Panc1 (cell line): ENCODE measurements around the gene GLE1. TPM values are rescaled to one million over a fixed set of nuclear protein-coding genes. Genes with fewer than 3 reads are reported as not detected.

Experiments
- ATAC-seq: fragments of 200-7000 bp; cut with Tn5 transposase; 2 replicates; pipeline ENCODE4 v1.9.1; 2020; ENCODE audit warnings: mild to moderate bottlenecking, moderate library complexity
- BruUV-seq: library from RNA; stranded (reverse); fragments of 400-500 nt; replicated peaks from 2 replicates; lab custom pipeline; 2021; lab: Mats Ljungman, UMichigan
- CTCF ChIA-PET: fragments of 300-600 bp; sonication (Branson Sonifier 250); formaldehyde crosslinking; loops from one replicate; lab custom pipeline; 2022; ENCODE audit warnings: antibody characterized with exemption; lab: Charles Lee
- POLR2A ChIA-PET: fragments of 300-600 bp; sonication (Branson Sonifier 250); formaldehyde crosslinking; loops from one replicate; lab custom pipeline; 2022; ENCODE audit warnings: antibody characterized with exemption; lab: Charles Lee
- DNase-seq: peaks from one replicate; pipeline ENCODE4 v3.0.0-alpha.2; 2010; ENCODE audit warnings: low read depth, low spot score
- H3K27ac ChIP-seq: 2 replicates; pipeline ENCODE4 v1.5.1; 2011; ENCODE audit warnings: mild to moderate bottlenecking, low read length, inconsistent platforms
- H3K27me3 ChIP-seq: fragments of 200-500 bp; sonication (Bioruptor generic); 2 replicates; pipeline ENCODE4 v1.6.0; 2014; ENCODE audit warnings: low read length, inconsistent platforms; ENCODE audit not compliant: control insufficient read depth, insufficient read depth
- H3K36me3 ChIP-seq: fragments of 200-500 bp; sonication (Bioruptor generic); 2 replicates; pipeline ENCODE4 v1.5.1; 2014; ENCODE audit warnings: inconsistent platforms, mild to moderate bottlenecking, low read length, moderate library complexity; ENCODE audit not compliant: control insufficient read depth, insufficient read depth
- H3K4me1 ChIP-seq: 2 replicates; pipeline ENCODE4 v1.5.1; 2011; ENCODE audit warnings: inconsistent platforms, mild to moderate bottlenecking, low read length, moderate library complexity; ENCODE audit not compliant: control insufficient read depth, insufficient read depth
- H3K4me3 ChIP-seq, 2 experiments: 2 replicates each; pipeline ENCODE4 v1.5.1; 2011 to 2012; ENCODE audit warnings: low read depth in 2 of 2, low read length in 2 of 2, mild to moderate bottlenecking in 2 of 2, inconsistent platforms in 1 of 2, moderate library complexity in 1 of 2
- H3K9me3 ChIP-seq: fragments of 200-500 bp; sonication (Bioruptor generic); 2 replicates; pipeline ENCODE4 v1.5.1; 2014; ENCODE audit warnings: low read depth, mild to moderate bottlenecking, inconsistent platforms, low read length, moderate library complexity; ENCODE audit not compliant: control insufficient read depth, insufficient read depth
- CTCF ChIP-seq: fragments of 450-650 bp; IDR thresholded peaks from 2 replicates; pipeline ENCODE4 v1.5.1; 2017; ENCODE audit warnings: mild to moderate bottlenecking
- POLR2AphosphoS5 ChIP-seq: IDR thresholded peaks from 2 replicates; pipeline ENCODE4 v1.6.1; 2012; ENCODE audit warnings: mild to moderate bottlenecking, low read depth, low read length, moderate library complexity
- REST ChIP-seq, 2 experiments: IDR thresholded peaks; 2 replicates each; pipeline ENCODE4 v1.6.1; 2011 to 2012; ENCODE audit warnings: low read depth in 2 of 2, control low read depth in 1 of 2, low read length in 1 of 2, mild to moderate bottlenecking in 1 of 2, moderate library complexity in 1 of 2; ENCODE audit not compliant: insufficient read depth in 1 of 2
- SIN3A ChIP-seq: IDR thresholded peaks from 2 replicates; pipeline ENCODE4 v1.6.1; 2012; ENCODE audit warnings: low read depth, mild to moderate bottlenecking, low read length, moderate library complexity, borderline replicate concordance; ENCODE audit not compliant: insufficient read depth
- TCF7L2 ChIP-seq: IDR thresholded peaks from 2 replicates; pipeline ENCODE4 v1.6.1; 2011; ENCODE audit warnings: mild to moderate bottlenecking, low read depth, low read length, inconsistent platforms
- in situ Hi-C: cut with HindIII; loops from 2 replicates; pipeline ENCODE4 v1.10.0; 2016; ENCODE audit warnings: low sequenced_read_pairs, low pct_unique_long_range_greater_than_20kb
- intact Hi-C: fragments of 100-400 bp; cut with micrococcal nuclease; formaldehyde crosslinking; loops from one replicate; pipeline ENCODE4 v1.10.0; 2022; ENCODE audit not compliant: unreplicated experiment
- total RNA-seq: library from RNA; stranded (reverse); gene quantifications from one replicate; pipeline ENCODE4 v1.2.1, GENCODE V29; 2021; ENCODE audit not compliant: unreplicated experiment

GLE1 gene
- total RNA-seq, 1 experiment from 2014 or later = 25.9 TPM

GRCh38 chr9:128512820-128513219 lies 8.3 kb downstream of the GLE1 start:
- Histone ChIP-seq H3K36me3 (peaks cover 2% of the 10 kb centered on the region; the same call in 1 of the 2 replicates), H3K27me3 (no peaks in the 10 kb centered on the region), H3K9me3 (no peaks in the 10 kb centered on the region), H3K4me3 (no peak overlapping the region), H3K27ac (no peak overlapping the region), H3K4me1 (no peaks in the 10 kb centered on the region)
- in situ Hi-C loops = no loop called here
- CTCF ChIA-PET = interaction anchor here (0.6 kb wide), 1 partner anchor 53 kb away, joined by 6 read pairs; no protein-coding TSS in a partner anchor
- TF ChIP-seq CTCF (no peak), TCF7L2 (no peak), SIN3A (no peak)
- no peak for ATAC-seq
- BruUV-seq = no TSS peak
- intact Hi-C loops = no loop called here
- POLR2A ChIA-PET = no interaction called here
- DNase-seq = no peak

GRCh38 chr9:128521956-128522355 lies 17.4 kb downstream of the GLE1 start:
- ATAC-seq (no peak), DNase-seq (no peak)
- no peaks in the 10 kb centered on the region for H3K4me1 ChIP-seq
- TF ChIP-seq REST (IDR thresholded peaks at IDR 0.05; ENCODE audit: insufficient read depth in 1 of 2, low read depth in 2 of 2, low read length in 1 of 2) = no peak
- no peak for TF ChIP-seq CTCF
- TF ChIP-seq POLR2AphosphoS5 = no peak
- no peak for TF ChIP-seq TCF7L2
- no peak for TF ChIP-seq SIN3A
- no peaks in the 10 kb centered on the region for H3K27me3 ChIP-seq
- in situ Hi-C loops (no loop called here), intact Hi-C loops (no loop called here)
- no peaks in the 10 kb centered on the region for H3K9me3 ChIP-seq
- H3K27ac ChIP-seq = no peak overlapping the region
- POLR2A ChIA-PET = interaction anchor here (0.6 kb wide), 1 partner anchor 17 kb away, joined by 22 read pairs; no protein-coding TSS in a partner anchor
- CTCF ChIA-PET = no interaction called here
- no TSS peak for BruUV-seq
- H3K36me3 ChIP-seq = no peaks in the 10 kb centered on the region
- H3K4me3 ChIP-seq = no peak overlapping the region
